Stimulated activated CD4-positive, alpha-beta T cell treated with anti-CD3 and anti-CD28 coated beads, TNF-alpha, amount 100 ng/mL, for 4 hours (primary cell): ENCODE measurements around the gene GRXCR1.

Experiments used
- DNase-seq, 3 experiments: peaks; one replicate each; pipeline ENCODE4 v3.0.0-alpha.2; 2020; ENCODE audit warnings: low read depth in 3 of 3

The GRXCR1 gene

GRCh38 chr4:42892413-42892812 is at the start of gene GRXCR1:
GRXCR1 (plus strand) TSS chr4:42892713; CDS start chr4:42893267, 554 bp downstream.
- no peak for DNase-seq

- no peak for DNase-seq
These were observed 48.8 kb upstream of the GRXCR1 start for GRCh38 chr4:42843694-42844093.

- no peak for DNase-seq
These were observed 48.0 kb upstream of the GRXCR1 start for GRCh38 chr4:42844422-42845070.

- no peak for DNase-seq
These were observed 46.9 kb upstream of the GRXCR1 start for GRCh38 chr4:42845586-42845985.

GRCh38 chr4:42855779-42856178 is 36.7 kb upstream of the GRXCR1 start:
- DNase-seq: no peak

GRCh38 chr4:42865572-42866189 is 26.8 kb upstream of the GRXCR1 start:
- DNase-seq: peak in 2 of 3 experiments; percentile 10 to 33

GRCh38 chr4:42871261-42871660 is 21.3 kb upstream of the GRXCR1 start:
- DNase-seq: no peak

GRCh38 chr4:42871671-42872290 is 20.7 kb upstream of the GRXCR1 start:
- DNase-seq: no peak

- no peak for DNase-seq
These were observed 13.7 kb upstream of the GRXCR1 start for GRCh38 chr4:42878863-42879262.

GRCh38 chr4:42881253-42881652 is 11.3 kb upstream of the GRXCR1 start:
- no peak for DNase-seq

GRCh38 chr4:42891644-42892043 is 869 bp upstream of the GRXCR1 start:
- DNase-seq: no peak

GRCh38 chr4:42895452-42895851 is 2.9 kb downstream of the GRXCR1 start:
- DNase-seq: no peak

- no peak for DNase-seq
These were observed 12.5 kb downstream of the GRXCR1 start for GRCh38 chr4:42904986-42905385.

- no peak for DNase-seq
These were observed 13.1 kb downstream of the GRXCR1 start for GRCh38 chr4:42905591-42905990.

- DNase-seq: no peak
These were observed 13.8 kb downstream of the GRXCR1 start for GRCh38 chr4:42906341-42906740.

- DNase-seq: no peak
These were observed 14.6 kb downstream of the GRXCR1 start for GRCh38 chr4:42906891-42907759.

GRCh38 chr4:42910459-42910858 is 17.9 kb downstream of the GRXCR1 start:
- no peak for DNase-seq

- DNase-seq: no peak
These were observed 22.4 kb downstream of the GRXCR1 start for GRCh38 chr4:42914937-42915336.

GRCh38 chr4:42915484-42915883 is 23.0 kb downstream of the GRXCR1 start:
- no peak for DNase-seq

GRCh38 chr4:42917296-42917695 is 24.8 kb downstream of the GRXCR1 start:
- DNase-seq: no peak

- no peak for DNase-seq
These were observed 30.9 kb downstream of the GRXCR1 start for GRCh38 chr4:42923431-42923830.

- no peak for DNase-seq
These were observed 33.4 kb downstream of the GRXCR1 start for GRCh38 chr4:42925921-42926320.
